Heart right ventricle (tissue), 16 donors: ENCODE data around the gene ACOXL. TPM values are rescaled to one million over a fixed set of nuclear protein-coding genes. Genes with fewer than 3 reads are reported as not detected.

Source experiments
- ATAC-seq, 8 donors: fragments of 200-7000 bp; cut with Tn5 transposase; one replicate each; pipeline ENCODE4 v1.9.1; 2020; ENCODE audit warnings: mild to moderate bottlenecking in 8 of 8, moderate library complexity in 8 of 8, moderate number of reproducible peaks in 1 of 8
- DNase-seq, 2 donors: peaks; one replicate each; pipeline ENCODE4 v3.0.0-alpha.2; 2020
- H3K27ac ChIP-seq, 10 donors: fragments of 200-600 bp; sonication (generic) in 2 of 10; one replicate each; pipeline versions ENCODE4 v1.5.0 to v1.8.0; 2020 to 2022; ENCODE audit warnings: mild to moderate bottlenecking in 3 of 10
- H3K27me3 ChIP-seq, 7 donors: fragments of 200-600 bp; one replicate each; pipeline ENCODE4 v1.8.0; 2021 to 2022; ENCODE audit warnings: mild to moderate bottlenecking in 2 of 7
- H3K36me3 ChIP-seq, 9 donors: fragments of 200-600 bp; sonication (generic) in 1 of 9; one replicate each; pipeline versions ENCODE4 v1.5.0 to v1.8.0; 2020 to 2022; ENCODE audit warnings: mild to moderate bottlenecking in 2 of 9
- H3K4me1 ChIP-seq, 9 donors: fragments of 200-600 bp; sonication (generic) in 1 of 9; one replicate each; pipeline versions ENCODE4 v1.5.0 to v1.8.0; 2020 to 2022; ENCODE audit warnings: mild to moderate bottlenecking in 4 of 9
- H3K4me3 ChIP-seq, 10 donors: fragments of 200-600 bp; sonication (generic) in 2 of 10; one replicate each; pipeline versions ENCODE4 v1.5.0 to v1.8.0; 2020 to 2022; ENCODE audit warnings: mild to moderate bottlenecking in 7 of 10, moderate library complexity in 2 of 10
- H3K9me3 ChIP-seq, 11 donors: fragments of 200-600 bp in 10 of 11; sonication (generic) in 2 of 11; one replicate each; pipeline versions ENCODE4 v1.5.0 to v1.8.0; 2013 to 2022; ENCODE audit warnings: mild to moderate bottlenecking in 2 of 11, control low read depth in 1 of 11, moderate library complexity in 1 of 11
- CTCF ChIP-seq, 9 donors: fragments of 200-600 bp; sonication (generic) in 2 of 9; IDR thresholded peaks; one replicate each; pipeline versions ENCODE4 v1.5.0 to v1.8.0; 2021 to 2022; ENCODE audit warnings: antibody characterized with exemption in 9 of 9, mild to moderate bottlenecking in 5 of 9, moderate library complexity in 1 of 9
- WGBS, 2 donors: extraction: QIAGEN DNeasy Blood & Tissue Kit; methylation state at CpG; one replicate each; pipeline ENCODE4 v1.1.7; 2013; ENCODE audit warnings: inconsistent platforms in 1 of 2; 5-methylcytosine and 5-hydroxymethylcytosine counted together
- intact Hi-C, 10 donors: fragments of 100-400 bp; cut with DNase I; formaldehyde crosslinking; loops; one replicate each; pipeline versions ENCODE4 v1.11.1 to v1.14.2; 2022
- polyA plus RNA-seq, 2 donors: library from polyadenylated mRNA; stranded (reverse); fragments of 200-250 nt; gene quantifications; one replicate each; pipeline ENCODE4 v1.2.3, GENCODE V29; 2013
- total RNA-seq, 10 donors: library from RNA; stranded (reverse); fragmentation: NEBNext Ultra II Directional in 3 of 10; extraction: Animal tissue kit (Norgen Biotek cat#: 25700) in 3 of 10; gene quantifications; one replicate each; pipeline versions ENCODE4 v1.2.1 to v1.2.4, GENCODE V29; 2021 to 2023
- donor health status: Arrhythmogenic right ventricular cardiomyopathy.
- donor health status: ischemic (EF 13 %, LVEDD 7.1; RV severe dilation, severe dysfunction).
- donor health status: healthy with polysubstance abuse.
- donor health status: DM: no; HTN: yes; CAD: no.
- donor health status: DM: no; HTN: no; CAD: no.
- donor health status: ischemic (EF 25% LVEDD 6.9; RV normal size, moderate dysfunction).
- donor health status: ischemic (EF 25% LVEDD 5.7; RV mildly dilated, moderate dysfunction).
- donor health status: healthy.
- donor health status: DM: yes; HTN: yes; CAD: no.
- donor health status: Ischemic cardiomyopathy.
- donor health status: ischemic (EF 35%, LVEDD 5.7; RV mildly dilated, moderate dysfunction).
- donor health status: nonischemic (EF 11% LVEDD 7.7; RV severe dilation, severe dysfunction).
- donor health status: DM: yes; HTN: yes; CAD: no.
- donor health status: PGD.
- donor health status: ischemic (EF 29% LVEDD 5.4; RV normal size, mild dysfunction).
- donor health status: nonischemic (EF 23%, LVEDD 6.1; RV moderate dilation, normal function).

ACOXL gene
- total and polyA plus RNA-seq, 12 donors = not detected

- Histone ChIP-seq H3K27ac (no peak overlapping the region), H3K27me3 (peaks cover 0 to 4% (median 0%) of the 10 kb centered on the region in 7 donors), H3K9me3 (peaks cover 0 to 7% (median 0%) of the 10 kb centered on the region in 11 donors), H3K4me1 (peaks cover 0 to 37% (median 5%) of the 10 kb centered on the region in 9 donors), H3K36me3 (no peaks in the 10 kb centered on the region), H3K4me3 (no peak overlapping the region)
- no peak for TF ChIP-seq CTCF (IDR thresholded peaks at IDR 0.05)
- DNase-seq = no peak
- ATAC-seq = no peak
- 76 to 78% methylated on average over 7 of the region's 7 CpGs for WGBS, 2 donors
- intact Hi-C loops = no loop called here
Observed at GRCh38 chr2:111029181-111029927, 297.0 kb downstream of the ACOXL start.

- Histone ChIP-seq H3K36me3 (no peaks in the 10 kb centered on the region), H3K9me3 (peaks cover 0 to 7% (median 0%) of the 10 kb centered on the region in 11 donors), H3K4me1 (peaks cover 0 to 37% (median 5%) of the 10 kb centered on the region in 9 donors), H3K27ac (no peak overlapping the region), H3K27me3 (peaks cover 0 to 4% (median 0%) of the 10 kb centered on the region in 7 donors), H3K4me3 (no peak overlapping the region)
- ATAC-seq (no peak), DNase-seq (no peak)
- WGBS, 2 donors = 82 to 88% methylated on average over 10 of the region's 10 CpGs
- no peak for TF ChIP-seq CTCF (IDR thresholded peaks at IDR 0.05)
- intact Hi-C loops = no loop called here
Observed at GRCh38 chr2:111030260-111030891, 298.0 kb downstream of the ACOXL start.

GRCh38 chr2:111030945-111031344 lies 298.6 kb downstream of the ACOXL start:
- TF ChIP-seq CTCF (IDR thresholded peaks at IDR 0.05) = no peak
- Histone ChIP-seq H3K4me1 (peaks cover 0 to 37% (median 5%) of the 10 kb centered on the region in 9 donors), H3K4me3 (no peak overlapping the region), H3K9me3 (peaks cover 0 to 7% (median 0%) of the 10 kb centered on the region in 11 donors), H3K27me3 (peaks cover 0 to 4% (median 0%) of the 10 kb centered on the region in 7 donors), H3K27ac (no peak overlapping the region), H3K36me3 (no peaks in the 10 kb centered on the region)
- 33 to 62% methylated on average over 2 of the region's 2 CpGs for WGBS, 2 donors
- DNase-seq (no peak), ATAC-seq (no peak)
- intact Hi-C loops = no loop called here

GRCh38 chr2:111031546-111032478 lies 299.4 kb downstream of the ACOXL start:
- Histone ChIP-seq H3K27me3 (peaks cover 0 to 4% (median 0%) of the 10 kb centered on the region in 7 donors), H3K4me3 (no peak overlapping the region), H3K27ac (no peak overlapping the region), H3K36me3 (no peaks in the 10 kb centered on the region), H3K4me1 (peaks cover 0 to 37% (median 5%) of the 10 kb centered on the region in 9 donors), H3K9me3 (peaks cover 0 to 7% (median 0%) of the 10 kb centered on the region in 11 donors)
- DNase-seq = peak; percentile 27 to 39
- TF ChIP-seq CTCF (IDR thresholded peaks at IDR 0.05) = no peak
- intact Hi-C loops = no loop called here
- WGBS, 2 donors = 40 to 44% methylated on average over 15 of the region's 15 CpGs
- ATAC-seq = peak in 7 of 8 donors; percentile 42 to 90 (median 78)
